ENCODE results near the gene PDCD6IP.
"Not testable (repeated sequence)": the region's sequence is repeated elsewhere in the genome, so short reads cannot be mapped to it uniquely, and the experiment has no call there.

Gene PDCD6IP

GRCh38 chr3:33855407-33855806 is 57.0 kb downstream of the PDCD6IP start:
- DNase-seq (ENCODE audit: low spot score), result not testable (repeated sequence)

- no peak for DNase-seq (ENCODE audit: low spot score)
Observed at GRCh38 chr3:33855884-33856546, 57.6 kb downstream of the PDCD6IP start.

- DNase-seq (ENCODE audit: low spot score), result not testable (repeated sequence)
Observed at GRCh38 chr3:33857701-33858100, 59.3 kb downstream of the PDCD6IP start.

GRCh38 chr3:33858131-33858530 is 59.7 kb downstream of the PDCD6IP start:
- no peak for DNase-seq (ENCODE audit: low spot score)

- no peak for DNase-seq (ENCODE audit: low spot score)
Observed at GRCh38 chr3:33860373-33861050, 62.1 kb downstream of the PDCD6IP start.

GRCh38 chr3:33865133-33865532 is 66.7 kb downstream of the PDCD6IP start:
- no peak for DNase-seq (ENCODE audit: low spot score)

- DNase-seq (ENCODE audit: low spot score), result no peak
Observed at GRCh38 chr3:33868309-33868708, 69.9 kb downstream of the PDCD6IP start.

GRCh38 chr3:33869977-33870376 is 71.5 kb downstream of the PDCD6IP start:
- no peak for DNase-seq (ENCODE audit: low spot score)

GRCh38 chr3:33874815-33875214 is 76.4 kb downstream of the PDCD6IP start:
- no peak for DNase-seq (ENCODE audit: low spot score)

- no peak for DNase-seq (ENCODE audit: low spot score)
Observed at GRCh38 chr3:33875680-33876079, 77.2 kb downstream of the PDCD6IP start.

GRCh38 chr3:33877187-33877586 is 78.8 kb downstream of the PDCD6IP start:
- DNase-seq (ENCODE audit: low spot score), result no peak

- DNase-seq (ENCODE audit: low spot score), result no peak
Observed at GRCh38 chr3:33879540-33879939, 81.1 kb downstream of the PDCD6IP start.

- no peak for DNase-seq (ENCODE audit: low spot score)
Observed at GRCh38 chr3:33881156-33882064, 83.0 kb downstream of the PDCD6IP start.

- DNase-seq (ENCODE audit: low spot score), result no peak
Observed at GRCh38 chr3:33882296-33882695, 83.9 kb downstream of the PDCD6IP start.

- DNase-seq (ENCODE audit: low spot score), result peak; percentile 36
Observed at GRCh38 chr3:33883538-33883950, 85.1 kb downstream of the PDCD6IP start.

GRCh38 chr3:33883951-33884561 is 85.6 kb downstream of the PDCD6IP start:
- no peak for DNase-seq (ENCODE audit: low spot score)

GRCh38 chr3:33884701-33885100 is 86.3 kb downstream of the PDCD6IP start:
- DNase-seq (ENCODE audit: low spot score), result no peak

- DNase-seq (ENCODE audit: low spot score), result no peak
Observed at GRCh38 chr3:33885496-33885895, 87.1 kb downstream of the PDCD6IP start.

GRCh38 chr3:33886015-33886414 is 87.6 kb downstream of the PDCD6IP start:
- no peak for DNase-seq (ENCODE audit: low spot score)

GRCh38 chr3:33887478-33887877 is 89.0 kb downstream of the PDCD6IP start:
- DNase-seq (ENCODE audit: low spot score), result no peak

- no peak for DNase-seq (ENCODE audit: low spot score)
Observed at GRCh38 chr3:33889394-33890039, 91.1 kb downstream of the PDCD6IP start.

- DNase-seq (ENCODE audit: low spot score), result no peak
Observed at GRCh38 chr3:33892655-33893054, 94.2 kb downstream of the PDCD6IP start.

Measured in Ammon's horn (tissue), 1 donor.